CD4-positive, alpha-beta T cell (primary cell): ENCODE data around the gene S100A16. TPM values are rescaled to one million over a fixed set of nuclear protein-coding genes. Genes with fewer than 3 reads are reported as not detected.

Source experiments
- ATAC-seq: fragments of 200-7000 bp; cut with Tn5 transposase; one replicate; pipeline ENCODE4 v1.10.0; 2022; ENCODE audit warnings: mild to moderate bottlenecking; ENCODE audit not compliant: poor library complexity
- CTCF ChIA-PET: fragments of 350-600 bp; sonication (Branson Sonifier 250); formaldehyde crosslinking; loops from one replicate; lab custom pipeline; 2021; ENCODE audit warnings: antibody characterized with exemption, inconsistent platforms; lab: Charles Lee
- POLR2A ChIA-PET: fragments of 350-600 bp; sonication (Branson Sonifier 250); formaldehyde crosslinking; loops from one replicate; lab custom pipeline; 2021; ENCODE audit warnings: antibody characterized with exemption, inconsistent platforms; lab: Charles Lee
- DNase-seq, 14 experiments: peaks; one replicate each; pipeline ENCODE4 v3.0.0-alpha.2; 2013 to 2020; ENCODE audit warnings: mixed read lengths in 2 of 14
- H3K27ac ChIP-seq, 2 donors: one replicate each; pipeline versions ENCODE4 v1.5.1 to v1.7.0; 2013; ENCODE audit warnings: low read length in 2 of 2, low read depth in 1 of 2, mild to moderate bottlenecking in 1 of 2
- H3K27me3 ChIP-seq, 2 experiments: 1 replicate in 1 of 2; 2 replicates in 1 of 2; pipeline versions ENCODE4 v1.6.1 to v1.7.0; 2013; ENCODE audit warnings: low read length in 2 of 2, control low read depth in 1 of 2, mild to moderate bottlenecking in 1 of 2, moderate library complexity in 1 of 2; ENCODE audit not compliant: insufficient read depth in 2 of 2, control insufficient read depth in 1 of 2
- H3K36me3 ChIP-seq: one replicate; pipeline ENCODE4 v1.6.1; 2013; ENCODE audit warnings: low read length, control low read depth; ENCODE audit not compliant: insufficient read depth
- H3K4me1 ChIP-seq: one replicate; pipeline ENCODE4 v1.6.1; 2013; ENCODE audit warnings: low read length, control low read depth; ENCODE audit not compliant: insufficient read depth
- H3K4me3 ChIP-seq: one replicate; pipeline ENCODE4 v1.5.1; 2013; ENCODE audit warnings: mild to moderate bottlenecking, low read length, moderate library complexity
- H3K9me3 ChIP-seq, 2 experiments: 1 replicate in 1 of 2; 2 replicates in 1 of 2; pipeline versions ENCODE4 v1.6.1 to v1.7.0; 2013; ENCODE audit warnings: low read length in 2 of 2, mild to moderate bottlenecking in 2 of 2, control low read depth in 1 of 2, moderate library complexity in 1 of 2; ENCODE audit not compliant: control insufficient read depth in 1 of 2, insufficient read depth in 1 of 2
- H3K27ac Mint-ChIP-seq: one replicate; pipeline ENCODE4 v1.8.0; 2020; ENCODE audit warnings: mixed read lengths
- H3K27me3 Mint-ChIP-seq: one replicate; pipeline ENCODE4 v1.8.0; 2021; ENCODE audit warnings: mixed read lengths
- H3K36me3 Mint-ChIP-seq: one replicate; pipeline ENCODE4 v1.8.0; 2021; ENCODE audit warnings: low read depth, mixed read lengths
- H3K4me1 Mint-ChIP-seq: one replicate; pipeline ENCODE4 v1.8.0; 2021; ENCODE audit warnings: low read depth, mixed read lengths
- H3K4me3 Mint-ChIP-seq: one replicate; pipeline ENCODE4 v1.8.0; 2020; ENCODE audit warnings: mild to moderate bottlenecking, mixed read lengths
- H3K9me3 Mint-ChIP-seq: one replicate; pipeline ENCODE4 v1.8.0; 2020; ENCODE audit warnings: mixed read lengths
- intact Hi-C, 2 experiments: fragments of 100-400 bp; cut with DNase I in 1 of 2; cut with micrococcal nuclease in 1 of 2; formaldehyde crosslinking; loops; one replicate each; pipeline versions ENCODE4 v1.15.1 to v1.9.0; 2023 to 2025; cut with DNase I, micrococcal nuclease
- total RNA-seq, 174 experiments: library from RNA in 2 of 174; stranded (reverse) in 2 of 174; gene quantifications; one replicate each; pipeline ENCODE4 v1.2.3 and lab custom pipeline; 2021 to 2026
- TF ChIP-seq, protein P1 (sequence below): fragments of 200-600 bp; IDR thresholded peaks from one replicate; pipeline ENCODE4 v1.8.0; 2022; ENCODE audit warnings: antibody characterized with exemption, mild to moderate bottlenecking

S100A16 gene
- total RNA-seq, 2 experiments from 2014 or later = not detected

DNA sequence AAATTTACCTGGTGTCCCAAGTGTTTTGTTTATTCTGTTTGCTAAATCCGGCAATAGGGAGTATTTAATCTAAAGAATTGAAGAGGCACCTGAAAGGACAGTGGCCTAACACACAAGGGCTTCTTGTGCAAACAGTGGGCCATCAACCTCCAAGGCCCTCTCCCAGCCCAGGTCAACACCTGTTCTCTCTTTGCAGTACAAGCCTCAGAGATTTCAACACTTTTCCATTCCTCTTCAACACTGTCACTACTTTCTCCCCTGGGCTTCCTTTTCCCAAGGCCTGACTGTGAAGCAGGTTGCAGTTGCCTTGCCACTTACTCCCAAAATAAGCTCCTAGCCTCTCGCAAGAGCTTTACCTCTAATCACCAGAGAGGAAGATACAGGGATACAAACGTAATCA, 42.4 kb upstream of the S100A16 start:
- DNase-seq (no peak), ATAC-seq (no peak)
- Mint-ChIP-seq H3K9me3 (no peaks in the 10 kb centered on the region), H3K36me3 (peaks cover 10% of the 10 kb centered on the region), H3K4me3 (no peak overlapping the region), H3K27me3 (no peaks in the 10 kb centered on the region), H3K27ac (no peak overlapping the region), H3K4me1 (peaks cover 16% of the 10 kb centered on the region)
- Histone ChIP-seq H3K4me1 (peaks cover 24% of the 10 kb centered on the region), H3K4me3 (no peak overlapping the region), H3K27ac (no peak overlapping the region), H3K36me3 (no peaks in the 10 kb centered on the region), H3K27me3 (no peaks in the 10 kb centered on the region), H3K9me3 (no peaks in the 10 kb centered on the region)
- CTCF ChIA-PET = interaction anchor here (1.4 kb wide), 1 partner anchor 21 kb away, joined by 3 read pairs; the partner anchor contains the start of gene CHTOP
- TF ChIP-seq, protein P1, sequence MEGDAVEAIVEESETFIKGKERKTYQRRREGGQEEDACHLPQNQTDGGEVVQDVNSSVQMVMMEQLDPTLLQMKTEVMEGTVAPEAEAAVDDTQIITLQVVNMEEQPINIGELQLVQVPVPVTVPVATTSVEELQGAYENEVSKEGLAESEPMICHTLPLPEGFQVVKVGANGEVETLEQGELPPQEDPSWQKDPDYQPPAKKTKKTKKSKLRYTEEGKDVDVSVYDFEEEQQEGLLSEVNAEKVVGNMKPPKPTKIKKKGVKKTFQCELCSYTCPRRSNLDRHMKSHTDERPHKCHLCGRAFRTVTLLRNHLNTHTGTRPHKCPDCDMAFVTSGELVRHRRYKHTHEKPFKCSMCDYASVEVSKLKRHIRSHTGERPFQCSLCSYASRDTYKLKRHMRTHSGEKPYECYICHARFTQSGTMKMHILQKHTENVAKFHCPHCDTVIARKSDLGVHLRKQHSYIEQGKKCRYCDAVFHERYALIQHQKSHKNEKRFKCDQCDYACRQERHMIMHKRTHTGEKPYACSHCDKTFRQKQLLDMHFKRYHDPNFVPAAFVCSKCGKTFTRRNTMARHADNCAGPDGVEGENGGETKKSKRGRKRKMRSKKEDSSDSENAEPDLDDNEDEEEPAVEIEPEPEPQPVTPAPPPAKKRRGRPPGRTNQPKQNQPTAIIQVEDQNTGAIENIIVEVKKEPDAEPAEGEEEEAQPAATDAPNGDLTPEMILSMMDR = no peak
- POLR2A ChIA-PET = no interaction called here
- intact Hi-C loops = loop anchor here in 1 of 2 experiments (5.0 kb wide), 1 partner anchor 72 kb away; the partner anchor contains the start of gene INTS3

DNA sequence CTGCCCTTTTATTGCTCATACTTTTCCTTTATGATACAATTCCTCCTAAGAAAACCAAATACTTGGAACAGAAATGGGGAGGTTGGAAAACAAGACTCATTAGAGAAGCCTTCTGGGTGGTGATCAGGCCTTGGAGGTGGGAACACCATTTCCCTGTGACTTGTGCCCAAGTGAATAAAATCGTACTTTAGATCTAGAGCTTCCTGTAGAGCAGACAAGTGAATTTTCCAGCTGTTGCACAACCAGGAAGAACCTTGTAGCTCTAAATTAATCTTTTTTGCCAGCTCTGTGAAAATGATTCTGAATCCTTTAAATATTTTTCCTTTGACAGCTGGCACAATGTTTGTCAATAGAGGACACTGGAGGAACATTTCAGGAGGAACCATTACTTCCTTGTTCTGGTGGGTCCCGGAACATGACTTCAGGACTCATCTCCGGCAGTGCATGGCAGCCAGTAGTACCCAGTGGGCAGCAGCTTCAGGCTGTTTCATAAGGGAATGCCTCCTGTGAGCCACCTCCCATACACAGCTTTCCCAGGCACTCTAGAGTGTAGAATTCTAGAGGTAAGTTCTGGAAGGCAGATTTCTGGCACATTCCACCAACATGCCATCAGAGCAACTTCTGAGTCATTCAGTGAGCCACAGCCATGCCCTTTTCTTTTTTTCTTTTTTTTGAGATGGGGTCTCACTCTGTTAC, 40.0 kb upstream of the S100A16 start:
- H3K9me3 ChIP-seq = no peaks in the 10 kb centered on the region
- ATAC-seq (no peak), DNase-seq (no peak)
- ChIA-PET POLR2A (interaction anchor here (1.3 to 2.2 kb wide), 2 partner anchors 18 to 19 kb away, joined by 3 to 15 read pairs; partner anchors contain the start of genes CHTOP and ILF2), CTCF (no interaction called here)
- no peaks in the 10 kb centered on the region for H3K27me3 Mint-ChIP-seq
- H3K27me3 ChIP-seq = no peaks in the 10 kb centered on the region
- H3K4me1 Mint-ChIP-seq = peaks cover 18% of the 10 kb centered on the region
- H3K4me3 Mint-ChIP-seq = no peak overlapping the region
- H3K4me1 ChIP-seq = peaks cover 24% of the 10 kb centered on the region
- no peaks in the 10 kb centered on the region for H3K36me3 ChIP-seq
- H3K36me3 Mint-ChIP-seq = no peaks in the 10 kb centered on the region
- H3K4me3 ChIP-seq = no peak overlapping the region
- no peak overlapping the region for H3K27ac ChIP-seq
- H3K9me3 Mint-ChIP-seq = no peaks in the 10 kb centered on the region
- intact Hi-C loops = no loop called here
- TF ChIP-seq, protein P1 = no peak
- no peak overlapping the region for H3K27ac Mint-ChIP-seq

DNA sequence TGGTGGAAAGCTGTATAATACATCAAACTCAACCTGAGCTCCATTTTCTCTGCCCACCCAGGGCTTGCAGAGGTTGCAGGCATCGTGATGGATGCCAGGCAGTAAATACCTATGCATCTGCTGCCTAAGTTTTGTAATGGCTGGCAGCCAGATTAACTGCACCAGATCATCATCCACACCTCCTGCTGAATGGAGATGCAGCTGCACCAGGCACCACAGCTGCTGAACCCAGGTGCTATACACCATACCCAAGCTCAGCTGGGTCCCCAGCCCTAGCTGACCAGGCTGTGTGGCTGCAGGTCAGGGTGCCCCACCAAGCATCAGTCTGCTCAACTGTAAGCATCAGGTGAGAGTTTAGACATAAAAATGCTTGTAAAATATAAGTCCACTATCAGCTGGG, 38.8 kb upstream of the S100A16 start:
- DNase-seq (no peak), ATAC-seq (no peak)
- POLR2A ChIA-PET = interaction anchor here (1.3 to 2.2 kb wide), 2 partner anchors 18 to 19 kb away, joined by 3 to 15 read pairs; partner anchors contain the start of genes CHTOP and ILF2
- CTCF ChIA-PET = interaction anchor here (0.9 kb wide), 1 partner anchor 8 kb away, joined by 3 read pairs; no protein-coding TSS in a partner anchor
- no peak overlapping the region for H3K27ac ChIP-seq
- intact Hi-C loops = no loop called here
- H3K27me3 ChIP-seq = no peaks in the 10 kb centered on the region
- H3K4me1 ChIP-seq = peaks cover 29% of the 10 kb centered on the region
- Mint-ChIP-seq H3K36me3 (peaks cover 7% of the 10 kb centered on the region), H3K9me3 (no peaks in the 10 kb centered on the region), H3K4me3 (no peak overlapping the region), H3K27me3 (no peaks in the 10 kb centered on the region), H3K4me1 (peaks cover 29% of the 10 kb centered on the region), H3K27ac (no peak overlapping the region)
- H3K4me3 ChIP-seq = no peak overlapping the region
- TF ChIP-seq, protein P1 = no peak
- peaks cover 7% of the 10 kb centered on the region for H3K36me3 ChIP-seq
- H3K9me3 ChIP-seq = no peaks in the 10 kb centered on the region
